ENCODE measurements around the gene AQP12A.
"Not testable (repeated sequence)": the region's sequence is repeated elsewhere in the genome, so short reads cannot be mapped to it uniquely, and the experiment has no call there.

Gene AQP12A

GRCh38 chr2:240664622-240665021, 27.0 kb upstream of the AQP12A start:
- H3K27me3 ChIP-seq (replicated peaks; ENCODE audit: control insufficient read depth, insufficient read depth, low read length): no peaks in the 10 kb centered on the region; the same call in none of the 2 replicates
- H3K36me3 ChIP-seq (ENCODE audit: control insufficient read depth, insufficient read depth, low read length): no peaks in the 10 kb centered on the region
- no peak for TF ChIP-seq CTCF (IDR thresholded peaks at IDR 0.05; ENCODE audit: insufficient read depth, low read length, poor library complexity, severe bottlenecking)
- no peak for DNase-seq (ENCODE audit: extremely low read depth, insufficient read length)
- no peak overlapping the region for H3K4me3 ChIP-seq (replicated peaks; ENCODE audit: low read depth, low read length)

GRCh38 chr2:240670402-240670801, 21.3 kb upstream of the AQP12A start:
- no peak for TF ChIP-seq CTCF (IDR thresholded peaks at IDR 0.05; ENCODE audit: insufficient read depth, low read length, poor library complexity, severe bottlenecking)

GRCh38 chr2:240670950-240671349, 20.7 kb upstream of the AQP12A start:
- no peak for DNase-seq (ENCODE audit: extremely low read depth, insufficient read length)
- Histone ChIP-seq H3K36me3 (ENCODE audit: control insufficient read depth, insufficient read depth, low read length) (no peaks in the 10 kb centered on the region), H3K4me3 (replicated peaks; ENCODE audit: low read depth, low read length) (no peak overlapping the region), H3K27me3 (replicated peaks; ENCODE audit: control insufficient read depth, insufficient read depth, low read length) (no peaks in the 10 kb centered on the region)
- no peak for TF ChIP-seq CTCF (IDR thresholded peaks at IDR 0.05; ENCODE audit: insufficient read depth, low read length, poor library complexity, severe bottlenecking)

More at GRCh38 chr2:240670402-240670801, 21.3 kb upstream of the AQP12A start:
- Histone ChIP-seq H3K4me3 (replicated peaks; ENCODE audit: low read depth, low read length) (no peak overlapping the region), H3K36me3 (ENCODE audit: control insufficient read depth, insufficient read depth, low read length) (no peaks in the 10 kb centered on the region), H3K27me3 (replicated peaks; ENCODE audit: control insufficient read depth, insufficient read depth, low read length) (no peaks in the 10 kb centered on the region)
- DNase-seq (ENCODE audit: extremely low read depth, insufficient read length): no peak

GRCh38 chr2:240672076-240672700, 19.5 kb upstream of the AQP12A start:
- no peak for TF ChIP-seq CTCF (IDR thresholded peaks at IDR 0.05; ENCODE audit: insufficient read depth, low read length, poor library complexity, severe bottlenecking)
- H3K4me3 ChIP-seq (replicated peaks; ENCODE audit: low read depth, low read length): no peak overlapping the region
- no peak for DNase-seq (ENCODE audit: extremely low read depth, insufficient read length)

GRCh38 chr2:240672701-240673190, 18.9 kb upstream of the AQP12A start:
- no peak for TF ChIP-seq CTCF (IDR thresholded peaks at IDR 0.05; ENCODE audit: insufficient read depth, low read length, poor library complexity, severe bottlenecking)
- no peak for DNase-seq (ENCODE audit: extremely low read depth, insufficient read length)
- no peaks in the 10 kb centered on the region for H3K36me3 ChIP-seq (ENCODE audit: control insufficient read depth, insufficient read depth, low read length)
- no peak overlapping the region for H3K4me3 ChIP-seq (replicated peaks; ENCODE audit: low read depth, low read length)
- H3K27me3 ChIP-seq (replicated peaks; ENCODE audit: control insufficient read depth, insufficient read depth, low read length): no peaks in the 10 kb centered on the region

More at GRCh38 chr2:240672076-240672700, 19.5 kb upstream of the AQP12A start:
- Histone ChIP-seq H3K36me3 (ENCODE audit: control insufficient read depth, insufficient read depth, low read length) (no peaks in the 10 kb centered on the region), H3K27me3 (replicated peaks; ENCODE audit: control insufficient read depth, insufficient read depth, low read length) (no peaks in the 10 kb centered on the region)

GRCh38 chr2:240674461-240675184, 17.0 kb upstream of the AQP12A start:
- not testable (repeated sequence) for H3K27me3 ChIP-seq (replicated peaks; ENCODE audit: control insufficient read depth, insufficient read depth, low read length); H3K36me3 ChIP-seq (ENCODE audit: control insufficient read depth, insufficient read depth, low read length); H3K4me3 ChIP-seq (replicated peaks; ENCODE audit: low read depth, low read length); DNase-seq (ENCODE audit: extremely low read depth, insufficient read length)

- not testable (repeated sequence) for H3K4me3 ChIP-seq (replicated peaks; ENCODE audit: low read depth, low read length)
Observed at GRCh38 chr2:240675345-240675744, 16.3 kb upstream of the AQP12A start.

GRCh38 chr2:240678043-240678442, 13.6 kb upstream of the AQP12A start:
- H3K27me3 ChIP-seq (replicated peaks; ENCODE audit: control insufficient read depth, insufficient read depth, low read length); H3K4me3 ChIP-seq (replicated peaks; ENCODE audit: low read depth, low read length); DNase-seq (ENCODE audit: extremely low read depth, insufficient read length); H3K36me3 ChIP-seq (ENCODE audit: control insufficient read depth, insufficient read depth, low read length): not testable (repeated sequence)

More at GRCh38 chr2:240675345-240675744, 16.3 kb upstream of the AQP12A start:
- not testable (repeated sequence) for H3K27me3 ChIP-seq (replicated peaks; ENCODE audit: control insufficient read depth, insufficient read depth, low read length); H3K36me3 ChIP-seq (ENCODE audit: control insufficient read depth, insufficient read depth, low read length); DNase-seq (ENCODE audit: extremely low read depth, insufficient read length)

GRCh38 chr2:240678909-240679308, 12.8 kb upstream of the AQP12A start:
- H3K4me3 ChIP-seq (replicated peaks; ENCODE audit: low read depth, low read length); H3K36me3 ChIP-seq (ENCODE audit: control insufficient read depth, insufficient read depth, low read length); DNase-seq (ENCODE audit: extremely low read depth, insufficient read length); H3K27me3 ChIP-seq (replicated peaks; ENCODE audit: control insufficient read depth, insufficient read depth, low read length): not testable (repeated sequence)

Data from GM06990 (cell line).